GM19239 (cell line): ENCODE data around the gene ZMAT5.

Source experiments
- DNase-seq: peaks from one replicate; pipeline ENCODE4 v3.0.0; 2011; ENCODE audit warnings: low spot score; ENCODE audit not compliant: insufficient read length
- FAIRE-seq: peaks from 2 replicates; lab custom pipeline; 2011; peaks lifted over from hg19 to GRCh38; lab: Jason Lieb, UNC

Gene ZMAT5

DNA sequence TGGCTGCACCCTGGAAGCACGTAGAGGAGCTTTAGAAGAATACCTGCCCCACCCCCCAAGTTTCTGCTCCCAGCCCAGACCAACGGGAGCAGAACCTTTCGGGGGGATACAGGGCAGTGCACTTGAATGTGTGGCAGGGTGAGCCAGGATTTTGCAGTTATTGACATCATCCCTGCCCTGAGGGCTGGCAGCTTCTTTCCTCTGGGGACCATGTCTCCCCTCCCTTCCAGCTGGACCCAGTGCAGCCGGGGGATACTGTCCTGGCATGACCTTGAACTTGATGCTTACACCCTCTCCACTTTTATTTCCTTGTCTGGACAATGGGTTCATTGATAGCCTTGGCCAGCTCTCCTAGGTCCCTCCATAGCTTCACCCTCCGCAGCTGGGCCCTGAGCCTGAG is 51.1 kb downstream of the ZMAT5 start:
- no peak for FAIRE-seq
- DNase-seq, result no peak

DNA sequence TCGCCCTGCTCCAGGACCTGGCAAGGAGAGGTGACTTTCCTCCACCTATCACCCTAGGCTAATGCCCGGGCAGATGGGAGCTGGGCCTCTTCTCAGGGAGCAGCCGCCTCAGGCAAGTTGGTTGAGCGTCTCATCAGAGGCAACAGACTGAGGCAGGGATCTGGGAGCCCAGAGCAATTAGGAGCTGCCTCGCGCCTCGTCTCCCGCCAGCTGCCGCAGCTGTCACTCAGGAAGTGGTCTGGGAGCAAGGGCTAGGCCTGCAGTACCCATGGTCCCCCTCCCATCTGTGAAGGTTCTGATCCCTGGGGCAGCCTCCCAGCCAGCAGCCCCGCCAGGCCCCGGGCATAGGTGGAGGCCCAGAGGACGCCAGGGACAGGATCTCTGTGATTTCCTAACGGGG is 51.6 kb downstream of the ZMAT5 start:
- FAIRE-seq (no peak), DNase-seq (no peak)

DNA sequence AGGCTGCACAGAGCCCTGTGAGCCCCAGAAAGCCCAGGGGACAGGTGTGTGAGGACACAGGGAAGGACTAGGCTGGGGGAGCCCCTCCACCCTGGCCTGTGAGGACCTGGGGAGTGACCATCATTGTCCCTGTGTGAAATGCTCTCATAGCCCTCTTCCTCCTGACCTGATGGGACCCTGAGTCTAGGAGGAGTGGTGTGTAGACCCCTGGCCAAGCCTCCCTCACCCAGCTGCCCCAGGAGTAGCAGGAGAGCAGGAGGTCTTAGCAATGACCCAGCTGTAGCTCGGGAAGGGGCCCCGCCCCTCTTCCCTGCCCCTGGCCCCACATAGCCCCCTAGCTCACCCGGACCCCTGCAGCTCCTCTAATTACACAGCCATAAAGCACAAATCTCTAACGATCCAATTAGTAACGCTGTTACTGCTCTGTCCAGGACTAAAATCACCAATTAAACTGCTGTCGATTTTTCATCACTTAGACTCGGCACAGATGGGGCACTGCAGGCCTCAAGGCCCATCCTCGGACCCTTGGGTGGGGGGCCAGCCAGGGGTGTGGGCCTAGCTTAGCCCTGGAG is 53.6 kb downstream of the ZMAT5 start:
- FAIRE-seq (no peak), DNase-seq (no peak)

DNA sequence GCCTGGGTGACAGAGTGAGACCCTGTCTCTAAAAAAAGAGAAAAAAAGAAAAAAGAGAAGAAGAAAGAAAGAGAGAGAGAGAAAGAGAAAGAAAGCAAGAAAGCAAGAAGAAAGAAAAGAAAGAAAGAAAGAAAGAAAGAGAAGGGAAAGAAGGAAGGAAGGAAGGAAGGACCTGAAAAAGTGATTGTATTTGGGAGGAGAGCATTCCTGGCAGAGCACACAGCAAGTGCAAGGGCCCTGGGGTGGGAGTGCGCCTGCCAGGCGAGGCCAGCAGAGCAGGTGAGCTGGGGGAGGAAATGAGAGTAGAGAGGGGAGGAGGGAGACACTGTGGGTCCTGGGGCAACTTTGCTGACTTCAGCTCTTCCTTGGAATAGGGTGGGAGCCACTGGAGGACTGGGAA is 54.7 kb downstream of the ZMAT5 start:
- DNase-seq, result no peak
- no peak for FAIRE-seq

DNA sequence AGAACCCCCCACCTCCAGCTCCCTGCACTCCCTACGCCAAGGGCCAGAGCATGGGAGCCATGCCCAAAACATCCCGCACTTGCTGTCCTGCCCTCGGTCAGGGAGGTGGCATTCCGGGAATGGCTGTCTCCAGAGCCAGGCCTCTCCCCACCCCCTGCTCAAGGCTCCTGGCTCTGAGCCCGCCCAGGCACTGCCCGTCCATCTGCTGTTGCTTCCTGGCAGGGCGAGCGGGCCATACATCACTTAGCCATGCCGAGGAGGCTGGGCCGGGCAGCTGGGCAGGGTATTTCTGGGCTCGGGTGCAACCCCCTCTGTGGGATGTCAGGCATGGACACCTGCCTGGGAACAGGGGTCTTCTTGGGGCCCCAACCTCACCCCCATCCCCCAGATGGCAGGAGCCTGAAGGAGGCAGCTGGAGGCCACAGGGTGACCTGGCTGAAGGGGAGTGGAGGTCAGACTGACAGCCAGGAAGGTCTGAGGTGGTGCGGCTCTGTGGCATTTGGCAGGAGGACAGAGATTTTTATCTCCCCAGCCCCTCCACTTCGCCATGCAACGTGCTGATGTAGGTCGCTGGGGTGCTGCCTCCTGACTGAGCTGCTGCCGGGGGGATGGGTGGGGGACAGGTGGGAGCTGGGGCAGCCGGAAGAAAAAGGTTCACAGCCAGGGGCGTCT is 55.7 kb downstream of the ZMAT5 start:
- no peak for FAIRE-seq
- no peak for DNase-seq

DNA sequence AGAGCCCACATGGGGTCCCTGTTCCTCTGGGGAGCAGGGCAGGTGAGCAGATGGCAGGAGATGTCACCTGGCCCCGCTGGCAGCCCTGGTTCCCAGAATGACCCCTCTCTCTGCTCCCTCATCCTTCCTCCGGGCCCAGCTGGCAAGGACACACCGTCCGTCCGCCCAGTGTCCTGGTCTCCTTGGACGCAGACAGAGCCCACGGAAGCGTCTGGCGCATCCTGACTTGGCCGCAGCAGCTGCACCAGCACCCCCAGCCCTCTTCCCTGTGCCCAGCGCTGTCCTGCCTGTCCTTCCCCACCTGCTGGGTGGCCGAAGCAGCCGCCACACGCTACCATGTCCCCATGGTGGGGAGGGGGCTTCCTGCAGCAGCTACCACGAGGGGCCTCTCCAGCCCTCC is 56.6 kb downstream of the ZMAT5 start:
- no peak for DNase-seq

DNA sequence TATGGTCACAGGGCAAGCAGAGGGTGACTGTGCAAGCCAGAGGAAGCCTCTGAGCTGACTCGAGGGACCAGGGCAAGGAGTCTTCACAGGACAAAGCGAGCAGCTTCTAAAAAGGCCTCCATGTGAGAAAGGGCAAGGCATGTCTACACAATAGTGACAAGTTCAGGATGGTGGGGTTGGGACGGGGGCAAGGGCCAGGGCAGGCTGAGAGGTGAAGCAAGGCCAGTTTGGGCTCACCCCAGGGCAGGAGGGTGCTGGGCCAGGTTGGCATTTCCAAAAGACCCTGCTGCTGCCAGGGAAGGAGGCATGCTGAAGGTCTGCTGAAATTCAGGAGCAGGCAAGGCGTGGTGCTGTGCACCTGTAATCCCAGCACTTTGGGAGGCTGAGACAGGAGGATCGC is 59.3 kb downstream of the ZMAT5 start:
- no peak for FAIRE-seq
- no peak for DNase-seq

More for the DNA sequence above, 56.6 kb downstream of the ZMAT5 start:
- no peak for FAIRE-seq

DNA sequence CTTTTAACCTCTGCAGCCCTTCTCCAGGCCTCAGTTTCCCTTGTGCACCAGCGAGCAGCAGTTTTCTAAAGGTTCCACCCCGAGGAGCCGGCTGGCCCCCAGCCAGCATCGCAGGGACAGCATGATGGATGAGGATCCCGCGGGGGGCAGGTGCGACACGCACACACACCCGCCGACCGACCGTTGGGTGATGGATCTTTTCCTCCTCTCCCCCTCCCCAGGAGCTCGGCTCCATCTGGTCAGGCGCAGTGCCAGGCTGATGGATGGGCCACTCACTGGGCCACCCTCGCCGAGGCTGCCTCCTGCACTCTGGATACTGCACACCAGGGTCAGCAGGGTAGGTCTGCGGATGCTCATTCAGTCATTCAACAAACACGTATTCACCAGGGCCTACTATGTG is 59.8 kb downstream of the ZMAT5 start:
- DNase-seq, result no peak
- FAIRE-seq, result no peak

DNA sequence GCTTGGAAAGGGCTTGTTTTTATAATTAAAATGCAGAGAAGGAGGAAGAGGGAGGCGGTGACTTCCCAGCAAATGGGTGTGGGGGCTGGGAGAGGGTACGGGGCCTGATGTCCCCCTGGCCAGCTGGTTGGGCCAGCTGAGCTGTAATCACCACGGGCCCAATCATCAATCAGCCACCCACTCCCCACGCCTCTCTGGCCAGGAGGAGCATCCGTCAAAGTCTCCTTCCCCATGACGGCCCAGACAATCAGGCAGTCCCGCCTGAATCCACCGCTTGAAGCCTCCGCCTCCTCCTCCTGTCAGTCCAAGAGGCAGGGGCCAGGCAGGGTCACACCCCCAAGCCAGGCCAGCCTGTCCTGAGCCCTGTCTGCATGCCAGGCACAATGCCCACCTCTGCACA is 60.3 kb downstream of the ZMAT5 start:
- FAIRE-seq (no peak), DNase-seq (no peak)

DNA sequence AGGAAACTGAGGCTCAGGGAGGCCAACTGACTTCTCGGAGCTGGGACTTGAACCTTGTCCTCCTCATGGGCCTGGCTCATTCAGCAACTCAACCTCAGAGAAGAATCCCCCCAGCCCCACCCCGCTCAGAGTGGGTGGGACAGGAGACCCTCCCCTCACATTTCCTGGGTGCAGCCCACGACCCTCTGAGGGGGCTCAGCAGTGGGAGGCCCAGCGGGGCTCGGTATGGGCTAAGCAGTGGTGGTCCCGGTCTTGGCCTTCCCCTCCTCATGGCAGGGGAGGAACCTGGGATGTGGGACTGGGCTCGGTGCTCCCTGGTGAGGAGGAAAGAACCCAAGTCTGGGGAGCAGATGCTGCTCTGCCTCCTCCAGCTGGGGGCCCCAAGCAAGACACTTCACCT is 61.2 kb downstream of the ZMAT5 start:
- FAIRE-seq (no peak), DNase-seq (no peak)

DNA sequence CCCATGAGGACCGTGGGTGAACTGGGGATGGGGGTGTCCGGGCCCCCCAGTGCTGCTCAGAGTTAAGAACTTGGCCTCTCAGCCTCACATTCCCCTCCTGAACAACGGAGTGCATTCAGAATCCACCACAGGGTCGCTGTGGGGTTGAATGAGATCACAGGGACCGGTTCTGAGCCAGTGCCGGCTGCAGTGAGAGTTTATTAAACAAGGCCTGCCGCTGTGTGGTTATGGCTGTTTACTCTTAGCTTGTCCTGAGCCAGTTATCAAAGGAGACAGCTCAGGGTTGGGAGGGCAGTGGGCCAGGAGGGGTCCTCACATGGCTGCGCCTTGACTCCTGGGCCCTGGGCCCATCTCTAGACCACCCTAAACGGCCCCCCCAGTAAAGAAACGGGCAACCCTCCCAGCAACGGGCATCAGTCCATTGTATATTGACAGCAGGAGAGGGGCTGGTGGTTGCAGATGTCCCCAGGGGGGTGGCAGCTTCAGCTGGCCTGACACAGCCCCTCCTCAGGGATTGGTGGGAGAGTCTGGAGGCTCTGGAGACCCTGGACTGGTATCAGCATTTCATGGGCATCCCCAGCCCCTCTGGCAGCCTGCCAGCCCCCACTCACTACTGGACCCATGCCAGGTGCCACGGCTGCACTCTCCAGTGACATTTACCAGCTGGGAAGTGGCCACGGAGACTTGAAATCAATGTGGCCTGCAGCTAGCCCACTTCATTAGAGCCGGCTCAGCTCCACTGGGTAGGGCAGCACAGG is 62.1 kb downstream of the ZMAT5 start:
- no peak for FAIRE-seq
- DNase-seq, result no peak

DNA sequence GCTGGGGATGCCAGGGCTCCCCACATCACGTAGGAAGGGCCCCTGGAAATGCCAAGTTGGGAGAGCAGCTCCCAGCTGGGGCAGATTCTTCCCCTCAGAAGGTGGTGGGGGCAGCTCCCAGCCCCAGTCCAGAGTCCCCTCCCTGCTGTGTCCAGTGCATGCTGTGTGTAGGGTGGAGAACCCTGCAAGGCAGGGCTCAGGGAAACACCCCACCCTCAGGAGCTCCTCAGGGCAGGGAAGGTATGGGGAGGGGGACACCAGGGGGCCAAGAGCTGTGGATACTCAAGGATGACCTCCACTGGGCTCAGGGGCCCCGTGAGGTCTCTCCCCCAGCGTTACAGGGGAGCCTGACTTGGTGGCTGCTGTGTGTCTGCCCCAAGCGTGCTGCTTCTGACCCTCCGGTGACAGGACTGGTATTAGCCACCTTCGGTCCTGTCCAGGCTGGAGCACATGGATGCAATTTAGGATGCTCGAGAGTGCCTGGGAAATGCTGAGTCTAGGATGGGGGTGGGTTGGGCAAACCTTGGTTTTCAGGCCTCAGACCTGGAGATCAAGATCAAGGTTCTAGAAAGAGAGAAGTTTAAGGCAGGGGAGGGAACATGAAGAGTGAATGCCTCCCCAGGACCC is 63.1 kb downstream of the ZMAT5 start:
- no peak for FAIRE-seq

DNA sequence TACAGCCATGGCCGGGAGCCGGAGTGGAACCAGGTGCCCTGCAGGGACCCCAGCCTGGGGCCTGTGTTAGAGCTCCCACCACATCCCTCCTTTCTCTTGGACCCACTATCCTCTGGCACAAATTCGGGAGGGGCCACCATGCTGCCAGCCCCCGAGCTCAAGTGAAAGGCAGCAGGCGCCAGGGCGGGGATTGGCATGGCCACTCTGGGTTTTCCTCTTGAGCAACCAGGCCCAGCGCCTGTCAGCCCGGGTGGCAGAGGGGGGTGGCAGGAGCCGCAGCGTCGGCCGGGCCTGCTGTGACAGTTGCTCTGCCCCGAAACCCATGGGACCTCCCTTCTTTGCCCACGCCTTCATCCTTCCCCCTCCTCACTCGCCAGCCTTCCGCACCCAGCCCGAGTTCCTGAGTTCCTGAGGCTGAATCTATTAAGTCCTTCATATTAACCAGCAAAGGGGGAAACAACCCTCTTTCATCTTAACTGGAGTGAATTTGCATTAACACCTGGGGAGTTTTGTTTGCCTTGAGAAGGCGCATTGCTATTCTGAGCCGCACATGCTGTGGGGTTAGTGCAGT is 63.8 kb downstream of the ZMAT5 start:
- DNase-seq (no peak), FAIRE-seq (no peak)

More for the DNA sequence above, 63.1 kb downstream of the ZMAT5 start:
- no peak for DNase-seq

DNA sequence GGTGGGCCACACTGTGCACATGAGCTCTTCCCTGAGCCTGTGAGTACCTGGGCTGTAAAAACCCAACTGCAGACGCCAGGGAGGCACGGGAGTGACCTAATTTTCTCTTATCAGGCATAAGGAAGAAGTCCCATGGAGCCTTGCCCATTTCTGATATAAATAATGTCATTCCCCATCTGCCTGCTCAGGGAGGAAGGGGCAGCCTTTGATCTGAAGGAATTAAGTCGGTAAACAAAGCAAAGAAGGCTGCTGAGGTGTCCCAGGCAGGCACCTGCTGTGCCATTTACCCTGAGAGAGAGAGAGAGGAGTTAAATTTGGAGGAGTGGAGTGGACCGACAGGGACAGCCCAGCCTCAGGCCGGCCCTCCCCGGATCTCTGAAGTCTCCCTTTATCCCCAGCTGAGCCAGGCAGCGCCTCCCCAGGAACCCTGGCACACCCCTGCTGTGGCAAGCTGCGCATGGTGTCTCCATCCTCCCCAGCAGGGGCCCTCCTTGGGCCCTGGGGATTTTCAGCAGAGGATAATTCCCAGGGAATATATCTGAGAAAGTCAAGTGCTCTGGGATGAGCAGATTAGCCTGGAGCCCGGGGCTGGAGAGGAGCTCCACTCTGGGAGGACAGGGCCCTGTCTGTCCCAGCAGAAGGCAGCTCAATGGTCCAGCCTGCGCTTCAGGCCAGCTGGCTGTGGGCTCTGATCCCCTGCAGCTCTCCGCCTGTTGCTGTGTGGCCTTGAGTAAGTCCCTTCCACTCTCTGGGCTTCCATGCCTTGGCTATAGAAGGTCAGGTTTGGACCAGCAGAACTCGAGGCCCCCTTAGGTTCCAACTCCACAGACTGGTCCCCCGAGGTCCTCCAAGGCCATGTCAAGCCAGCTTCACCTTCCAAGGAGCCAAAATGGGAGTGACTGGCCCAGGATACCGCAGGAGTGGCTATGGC is 64.5 kb downstream of the ZMAT5 start:
- FAIRE-seq, result no peak
- DNase-seq, result no peak

DNA sequence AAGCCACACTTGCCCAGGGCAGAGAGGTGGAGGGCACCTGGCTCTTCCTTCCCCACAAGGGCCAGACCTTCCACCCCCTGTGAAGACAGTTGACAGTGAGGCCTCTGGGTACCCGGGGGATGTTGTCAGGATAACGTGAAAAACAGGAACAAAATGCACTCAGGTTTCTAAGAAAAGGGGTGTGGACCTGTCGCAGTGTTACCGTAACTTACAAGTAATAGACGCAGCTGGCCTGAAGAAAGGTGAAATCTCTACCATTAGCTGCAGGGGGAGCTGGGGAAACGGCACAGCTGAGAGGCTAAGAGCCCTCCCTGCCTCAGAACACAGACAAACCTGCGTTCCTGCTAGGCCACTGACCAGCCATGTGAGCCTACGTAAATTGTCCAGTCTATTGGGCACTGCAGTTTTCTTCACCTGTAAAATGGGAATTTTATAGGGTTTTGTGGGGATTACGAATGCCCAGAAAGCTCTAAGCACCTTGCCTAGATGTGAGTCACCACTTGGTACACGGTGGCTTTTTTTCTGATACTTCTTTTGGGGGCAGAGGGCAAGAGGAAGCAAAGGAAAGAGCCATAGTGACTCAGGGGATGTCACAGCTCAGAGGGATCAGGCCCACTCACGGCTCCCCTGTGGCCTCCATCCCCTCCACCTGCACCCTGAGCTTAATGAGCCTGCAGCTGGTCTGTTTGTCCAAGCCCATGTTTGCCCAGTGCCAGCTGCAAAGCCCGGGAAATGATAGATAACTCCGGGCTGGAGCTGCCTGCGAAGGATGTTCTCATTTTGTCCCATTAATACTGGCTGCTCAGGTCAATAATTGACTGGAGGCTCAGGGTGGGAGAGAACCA is 65.4 kb downstream of the ZMAT5 start:
- FAIRE-seq, result no peak
- no peak for DNase-seq

DNA sequence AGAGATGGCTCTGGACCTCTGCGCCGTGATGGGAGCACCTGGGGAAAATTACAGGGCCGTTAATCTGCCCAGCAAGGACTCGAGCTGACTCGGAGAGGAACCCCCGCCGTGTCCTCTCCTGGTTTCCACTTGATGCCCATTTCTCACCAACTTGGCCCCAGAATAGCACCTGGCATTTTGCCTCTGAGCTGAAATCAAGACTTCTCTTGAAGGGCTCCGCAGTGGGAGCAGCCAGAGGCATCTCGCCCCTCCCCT is 66.0 kb downstream of the ZMAT5 start:
- no peak for FAIRE-seq
- no peak for DNase-seq

DNA sequence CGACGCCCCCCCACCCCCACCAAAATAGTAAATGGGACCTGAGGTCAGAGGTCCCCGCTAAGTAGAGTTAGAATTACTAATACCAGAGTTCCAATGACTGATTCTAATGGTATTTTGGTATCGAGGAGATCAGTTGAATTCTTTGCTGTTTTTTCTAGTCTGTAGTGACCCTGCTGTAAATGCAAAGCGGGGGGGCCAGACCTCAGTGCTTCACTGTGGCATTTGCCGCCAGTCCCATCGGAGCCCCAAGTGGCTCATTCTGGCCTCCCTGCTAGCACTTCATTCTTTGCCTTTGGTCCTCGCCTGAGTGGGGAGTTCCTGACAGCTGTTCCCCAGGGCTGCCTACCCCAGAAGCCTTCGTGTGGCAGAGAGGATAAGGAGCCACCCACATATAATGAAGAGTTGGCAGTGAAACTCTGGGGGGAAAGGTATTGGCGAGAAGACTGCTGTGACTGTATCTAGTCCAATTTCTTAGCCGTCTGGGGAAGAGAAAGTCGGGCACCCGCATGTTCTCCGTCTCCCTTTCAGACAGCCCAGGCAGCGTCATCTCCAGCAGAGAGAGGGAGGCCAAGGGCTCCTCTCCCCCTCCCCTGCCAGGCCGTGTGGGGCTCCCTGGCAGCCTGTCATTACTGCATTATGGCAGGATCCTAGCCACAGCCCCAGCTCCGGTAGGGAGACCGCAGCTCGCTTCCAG is 66.5 kb downstream of the ZMAT5 start:
- no peak for DNase-seq

DNA sequence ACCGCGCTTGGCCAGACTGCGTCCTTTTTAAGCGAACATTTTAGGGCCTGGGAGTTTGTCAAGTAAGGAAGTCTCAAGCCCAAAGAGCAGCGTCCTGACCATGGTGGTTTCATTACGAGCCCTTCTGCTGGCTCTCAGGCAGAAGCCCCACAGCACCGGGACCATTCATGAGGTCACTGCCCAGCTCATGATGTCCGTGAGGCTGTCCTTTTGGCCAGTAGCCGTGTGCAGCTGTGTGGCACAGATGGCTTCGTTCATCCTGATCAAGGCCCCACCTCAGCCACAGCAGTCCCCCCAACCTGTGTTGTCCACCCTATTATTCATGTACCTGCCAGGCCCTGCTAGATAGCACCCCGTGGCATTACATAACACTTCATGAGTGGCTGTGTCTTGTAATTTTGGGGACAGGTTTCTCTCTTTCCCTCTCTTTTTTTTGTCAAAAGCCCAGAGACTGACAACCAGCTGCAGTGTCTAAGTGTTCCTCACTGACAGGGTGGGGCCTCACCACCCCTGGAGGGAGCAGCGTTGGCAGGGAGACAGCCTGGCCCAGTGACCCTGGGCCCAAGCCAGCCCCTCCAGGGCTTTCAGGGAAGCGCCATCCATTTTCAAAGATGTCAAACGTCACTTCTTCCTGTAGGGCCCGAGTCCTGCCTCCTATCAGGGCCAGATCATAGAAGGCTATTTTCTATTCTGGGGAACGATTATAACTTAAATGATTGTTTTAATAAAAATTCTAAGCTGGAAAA is 68.8 kb downstream of the ZMAT5 start:
- FAIRE-seq (no peak), DNase-seq (no peak)

More for the DNA sequence above, 66.5 kb downstream of the ZMAT5 start:
- FAIRE-seq, result no peak
